A549 treated with dexamethasone at 1 μM for 4 hours (cell line): ENCODE results near the gene JKAMP. TPM values are rescaled to one million over a fixed set of nuclear protein-coding genes. Genes with fewer than 3 reads are reported as not detected.

Experiments used
- total RNA-seq: library from RNA; stranded (reverse); fragments of 200-300 nt; extraction: Qiagen RNA extraction; gene quantifications from 5 replicates; pipeline ENCODE4 v1.2.3, GENCODE V29; 2022

JKAMP gene
- total RNA-seq, result 63.0 to 70.1 TPM (median 68.3 TPM) in 5 replicates

GRCh38 chr14:59483819-59484638, at the start of gene JKAMP, which contains the start of gene L3HYPDH:
JKAMP (plus strand) TSS chr14:59484517; CDS start chr14:59484590, 73 bp downstream.
L3HYPDH (minus strand) TSS chr14:59484408; CDS start chr14:59484316, 92 bp downstream.

GRCh38 chr14:59465316-59466135, 18.8 kb upstream of the JKAMP start, which contains the start of gene GPR135:
GPR135 (minus strand) TSS chr14:59465380; CDS start chr14:59465226, 154 bp downstream.

Other genes with a start within 250 kb of the JKAMP start
- gene GPR135, start 19.1 kb upstream of the JKAMP start, total RNA-seq, result 0.51 to 1.1 TPM (median 0.86 TPM) in 5 replicates
- 31.4 to 38.2 TPM (median 35.2 TPM) in 5 replicates for gene L3HYPDH, start 109 bp upstream of the JKAMP start, total RNA-seq
- not detected in 5 replicates for gene CCDC175, start 92.3 kb downstream of the JKAMP start, total RNA-seq